ENCODE measurements around the gene USHBP1.
"Not testable (repeated sequence)": the region's sequence is repeated elsewhere in the genome, so short reads cannot be mapped to it uniquely, and the experiment has no call there.

USHBP1 gene

DNA sequence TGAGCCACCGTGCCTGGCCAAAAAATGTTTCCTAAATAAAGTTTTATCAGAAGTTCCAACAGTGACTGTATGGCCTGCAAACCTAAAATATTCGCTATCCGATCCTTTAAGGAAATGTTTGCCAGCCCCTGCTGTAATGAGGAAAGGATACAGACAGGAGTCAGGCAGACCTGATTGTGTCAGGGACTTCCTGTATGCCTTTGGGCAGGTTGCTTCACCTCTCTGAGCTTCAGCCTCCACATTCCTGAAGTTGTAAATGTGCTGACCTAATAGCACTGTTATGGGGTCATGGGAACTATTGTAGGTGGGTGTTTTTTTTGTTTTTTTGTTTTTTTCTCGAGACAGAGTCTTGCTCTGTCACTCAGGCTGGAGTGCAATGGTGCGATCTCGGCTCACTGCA, 32.4 kb upstream of the USHBP1 start:
- in situ Hi-C loops (cut with MboI; ENCODE audit: low sequenced_read_pairs), result no loop called here

DNA sequence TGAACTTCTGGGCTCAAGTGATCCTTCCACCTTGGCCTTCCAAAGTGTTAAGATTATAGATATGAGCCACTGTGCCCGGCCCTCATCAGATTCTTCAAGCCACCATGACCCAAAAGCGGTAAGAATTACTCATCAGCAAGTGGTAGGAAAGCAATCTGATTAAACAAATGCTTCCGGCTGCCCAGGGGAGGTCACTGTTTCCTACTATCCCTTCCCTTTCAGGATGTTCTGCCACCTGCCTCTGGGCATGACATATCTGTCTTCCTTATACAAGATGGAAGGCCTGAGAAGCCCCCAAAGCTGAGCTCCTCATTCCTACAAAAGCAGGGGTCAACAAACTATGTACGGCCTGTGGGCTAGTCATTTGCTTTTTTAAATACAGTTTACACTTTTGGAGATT, 31.7 kb upstream of the USHBP1 start:
- in situ Hi-C loops (cut with MboI; ENCODE audit: low sequenced_read_pairs), result no loop called here

DNA sequence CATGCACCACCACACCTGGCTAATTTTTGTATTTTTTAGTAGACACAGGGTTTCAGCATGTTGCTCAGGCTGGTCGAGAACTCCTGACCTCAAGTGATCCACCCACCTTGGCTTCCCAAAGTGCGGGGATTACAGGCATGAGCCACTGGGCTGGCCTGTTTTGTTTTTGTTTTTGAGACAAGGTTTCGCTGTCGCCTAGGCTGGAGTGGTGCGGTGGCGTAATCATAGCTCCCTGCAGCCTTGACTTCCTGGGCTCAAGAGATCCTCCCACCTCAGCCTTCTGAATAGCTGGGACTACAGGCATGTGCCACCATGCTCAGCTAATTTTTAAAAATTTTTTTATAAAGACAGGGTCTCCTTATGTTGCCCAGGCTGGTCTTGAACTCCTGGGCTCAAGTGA, 31.0 kb upstream of the USHBP1 start:
- in situ Hi-C loops (cut with MboI; ENCODE audit: low sequenced_read_pairs), result not testable (repeated sequence)

DNA sequence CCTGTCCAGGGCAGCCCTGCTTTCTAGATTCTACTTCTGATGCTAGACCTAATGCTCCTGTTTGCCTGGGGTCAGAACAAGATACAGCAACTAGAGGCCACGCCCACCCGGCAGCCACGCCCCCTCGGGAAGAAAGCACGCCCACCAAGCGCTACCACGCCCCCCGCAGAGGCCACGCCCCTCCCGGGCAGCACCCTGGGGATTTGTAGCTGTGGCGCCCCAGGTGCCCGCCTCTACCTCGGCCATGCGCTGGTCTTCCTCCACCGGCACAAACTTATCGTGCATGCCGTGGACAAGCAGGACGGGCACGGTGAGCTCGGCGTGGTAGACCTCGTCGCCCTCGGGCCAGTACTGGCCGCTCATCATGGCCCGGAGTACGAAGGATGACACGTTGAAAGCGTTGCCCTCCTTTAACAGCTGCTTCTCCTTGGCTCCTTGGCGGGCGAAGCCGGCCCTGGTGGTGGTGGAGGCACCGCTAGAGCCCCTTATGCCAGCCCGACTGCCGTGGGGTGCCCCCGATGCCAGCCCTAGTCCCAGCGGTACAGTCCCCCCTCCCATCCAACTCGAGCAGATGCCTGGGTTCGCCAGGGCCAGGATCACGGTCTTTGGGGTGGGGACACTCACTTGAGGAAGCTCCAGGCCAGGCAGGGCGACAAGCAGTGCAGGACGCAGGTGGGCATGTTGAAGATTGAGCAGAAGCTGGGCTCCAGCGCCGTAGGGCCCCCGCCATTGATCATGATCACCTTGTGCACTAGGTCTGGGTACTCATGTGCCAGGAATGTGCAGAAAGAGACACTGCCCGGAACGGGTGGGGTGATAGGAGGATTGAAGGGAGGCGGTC, 29.7 kb upstream of the USHBP1 start:
- in situ Hi-C loops (cut with MboI; ENCODE audit: low sequenced_read_pairs), result no loop called here

DNA sequence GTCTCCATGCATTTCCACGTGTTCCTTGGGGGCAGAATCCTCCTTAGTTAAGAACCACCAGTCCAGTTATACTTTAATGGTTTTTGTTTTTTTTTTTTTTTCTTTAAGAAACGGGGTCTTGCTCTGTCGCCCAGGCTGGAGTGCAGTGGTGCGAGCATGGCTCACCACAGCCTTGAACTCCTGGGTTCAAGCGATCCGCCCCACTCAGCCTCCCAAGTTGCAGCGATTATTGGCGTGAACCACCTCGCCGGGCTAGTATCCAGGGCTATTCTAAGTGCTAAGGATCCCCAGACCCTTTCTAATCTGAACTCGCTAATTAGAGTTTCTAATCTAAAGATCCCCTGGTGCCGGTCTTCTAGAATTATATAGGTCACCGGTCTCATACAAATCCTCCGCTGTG, 29.1 kb upstream of the USHBP1 start:
- in situ Hi-C loops (cut with MboI; ENCODE audit: low sequenced_read_pairs), result no loop called here

DNA sequence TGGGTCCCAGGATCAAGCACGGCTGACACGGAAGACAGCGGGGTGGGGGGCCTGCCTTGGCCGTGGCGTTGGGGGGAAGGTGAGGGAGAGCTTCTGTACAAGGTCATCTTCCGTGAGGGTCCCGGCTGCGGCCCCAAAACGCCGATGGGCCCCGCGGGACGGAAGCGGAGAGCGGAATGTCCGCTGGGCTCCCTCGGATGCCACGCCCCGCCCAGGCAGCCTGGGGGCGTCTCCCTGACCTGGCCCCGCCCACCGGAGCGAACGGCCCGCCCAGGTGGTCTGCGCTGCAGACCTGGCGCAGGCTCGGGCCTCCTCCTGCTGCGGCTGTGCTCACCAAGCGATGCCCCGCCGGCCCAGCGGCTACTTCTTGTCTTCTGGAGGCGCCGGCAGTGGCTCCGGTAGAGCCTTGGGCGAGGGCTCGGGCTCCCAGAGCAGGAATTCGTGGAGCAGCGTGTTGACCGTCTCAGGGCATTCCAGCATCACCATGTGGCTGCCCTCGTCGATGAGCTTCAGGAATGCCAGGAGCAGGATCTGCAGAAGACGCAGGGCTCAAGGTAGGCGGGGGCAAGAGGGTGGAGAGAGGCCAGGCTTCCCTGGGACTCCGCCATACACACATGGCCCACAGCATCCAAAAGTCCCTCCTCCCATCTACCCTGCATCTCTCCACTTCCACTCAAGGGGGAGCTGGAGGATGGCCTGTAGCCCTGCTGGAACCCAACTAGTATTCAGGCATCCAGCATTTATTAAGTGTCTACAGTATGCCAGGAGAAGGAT, 27.9 kb upstream of the USHBP1 start:
- in situ Hi-C loops (cut with MboI; ENCODE audit: low sequenced_read_pairs), result no loop called here

DNA sequence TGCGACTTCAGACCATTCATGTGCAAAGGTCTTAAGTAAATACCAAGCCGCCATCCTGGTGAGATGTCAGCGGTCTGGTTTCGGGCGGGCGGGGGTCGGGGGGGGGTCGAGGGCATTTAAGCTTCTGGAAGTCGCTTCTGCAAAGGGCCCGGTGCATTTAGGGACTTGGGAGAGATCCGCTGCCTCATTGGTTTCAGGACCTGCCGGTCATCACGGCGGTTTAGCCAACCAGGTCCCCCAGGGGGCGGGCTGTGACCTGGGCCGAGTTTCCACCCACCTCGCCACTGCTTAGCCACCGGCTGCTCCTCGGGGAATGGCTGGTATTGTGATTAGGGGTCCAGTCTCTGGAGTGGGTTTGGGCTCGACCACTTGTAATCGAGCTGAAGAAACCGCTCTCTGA, 24.9 kb upstream of the USHBP1 start:
- in situ Hi-C loops (cut with MboI; ENCODE audit: low sequenced_read_pairs), result loop anchor here (10.0 kb wide), 1 partner anchor 525 kb away; no protein-coding TSS in a partner anchor

DNA sequence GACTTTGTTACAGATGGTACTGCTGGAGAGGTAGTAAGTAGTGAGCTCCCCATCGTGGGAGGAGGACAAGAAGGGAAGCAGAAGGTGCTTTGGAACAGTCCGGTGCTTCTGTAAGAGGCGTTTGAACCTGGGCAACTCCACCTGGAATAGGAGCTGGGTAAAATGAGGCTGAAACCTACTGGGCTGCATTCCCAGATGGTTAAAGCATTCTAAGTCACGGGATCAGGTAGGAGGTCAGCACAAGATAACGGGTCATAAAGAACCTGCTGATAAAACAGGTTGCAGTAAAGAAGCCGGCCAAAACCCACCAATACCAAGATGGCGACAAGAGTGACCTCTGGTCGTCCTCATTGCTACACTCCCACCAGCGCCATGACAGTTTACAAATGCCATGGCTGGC, 22.2 kb upstream of the USHBP1 start:
- in situ Hi-C loops (cut with MboI; ENCODE audit: low sequenced_read_pairs), result loop anchor here (10.0 kb wide), 1 partner anchor 522 kb away; no protein-coding TSS in a partner anchor

DNA sequence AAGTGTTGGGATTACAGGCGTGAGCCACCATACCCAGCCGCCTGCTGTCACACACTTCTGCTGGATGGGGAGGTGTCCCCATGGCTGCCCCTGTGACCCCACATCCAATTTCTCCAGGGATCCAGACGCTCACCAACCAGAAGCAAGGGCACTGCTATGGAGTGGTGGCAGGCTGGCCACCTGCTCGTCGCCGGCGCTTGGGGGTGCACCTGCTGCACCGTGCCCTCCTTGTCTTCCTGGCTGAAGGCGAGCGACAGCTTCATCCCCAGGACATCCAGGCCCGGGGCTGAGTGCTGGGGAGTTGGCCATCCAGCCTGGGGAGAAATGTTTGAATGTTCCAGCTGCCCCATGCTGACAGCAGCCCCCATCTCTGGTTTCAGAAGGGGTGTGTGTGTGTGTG, 21.7 kb upstream of the USHBP1 start:
- in situ Hi-C loops (cut with MboI; ENCODE audit: low sequenced_read_pairs), result loop anchor here (10.0 kb wide), 1 partner anchor 521 kb away; no protein-coding TSS in a partner anchor

DNA sequence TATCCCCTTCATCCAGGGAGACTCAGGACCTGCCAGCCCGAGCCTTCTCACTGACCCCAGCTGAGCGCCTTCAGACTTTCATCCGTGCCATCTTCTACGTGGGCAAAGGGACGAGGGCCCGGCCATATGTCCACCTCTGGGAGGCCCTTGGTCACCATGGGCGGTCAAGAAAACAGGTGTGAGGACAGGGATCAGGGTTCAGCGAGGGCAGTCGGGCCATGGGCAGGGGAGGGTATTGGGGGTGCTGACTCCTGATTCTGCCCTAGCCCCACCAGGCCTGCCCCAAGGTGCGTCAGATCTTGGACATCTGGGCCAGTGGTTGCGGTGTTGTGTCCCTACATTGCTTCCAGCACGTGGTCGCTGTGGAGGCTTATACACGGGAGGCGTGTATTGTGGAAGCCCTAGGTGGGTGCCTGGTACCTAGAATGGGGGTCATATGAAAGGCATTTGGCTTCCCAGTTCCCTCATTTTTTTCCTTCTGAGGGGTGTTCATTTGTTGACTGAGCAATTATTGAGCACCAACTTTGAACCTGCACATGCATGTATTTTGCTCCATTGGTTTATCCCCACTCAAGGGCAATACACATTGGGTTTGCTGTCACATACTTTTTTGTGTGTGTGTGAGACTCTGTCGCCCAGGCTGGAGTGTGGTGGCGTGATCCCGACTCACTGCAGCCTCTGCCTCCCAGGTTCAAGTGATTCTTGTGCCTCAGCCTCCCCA, 21.0 kb upstream of the USHBP1 start:
- in situ Hi-C loops (cut with MboI; ENCODE audit: low sequenced_read_pairs), result loop anchor here (10.0 kb wide), 1 partner anchor 521 kb away; no protein-coding TSS in a partner anchor

DNA sequence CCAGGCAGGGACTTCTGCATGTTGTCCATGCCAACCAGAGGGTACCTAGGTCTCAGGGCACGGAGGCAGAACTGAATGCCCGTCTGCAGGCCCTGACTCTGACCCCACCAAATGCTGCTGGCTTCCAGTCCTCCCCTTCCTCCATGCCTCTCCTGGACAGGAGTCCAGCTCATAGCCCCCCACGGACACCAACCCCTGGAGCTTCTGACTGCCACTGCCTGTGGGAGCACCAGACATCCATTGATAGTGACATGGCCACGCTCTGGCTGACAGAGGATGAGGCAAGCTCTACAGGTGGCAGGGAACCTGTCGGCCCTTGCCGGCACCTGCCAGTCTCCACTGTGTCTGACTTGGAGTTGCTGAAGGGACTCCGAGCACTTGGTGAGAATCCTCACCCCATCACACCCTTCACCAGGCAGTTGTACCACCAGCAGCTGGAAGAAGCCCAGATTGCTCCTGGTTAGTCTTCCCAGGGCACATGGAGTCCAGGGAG, 19.0 kb upstream of the USHBP1 start:
- in situ Hi-C loops (cut with MboI; ENCODE audit: low sequenced_read_pairs), result loop anchor here (10.0 kb wide), 1 partner anchor 519 kb away; no protein-coding TSS in a partner anchor

DNA sequence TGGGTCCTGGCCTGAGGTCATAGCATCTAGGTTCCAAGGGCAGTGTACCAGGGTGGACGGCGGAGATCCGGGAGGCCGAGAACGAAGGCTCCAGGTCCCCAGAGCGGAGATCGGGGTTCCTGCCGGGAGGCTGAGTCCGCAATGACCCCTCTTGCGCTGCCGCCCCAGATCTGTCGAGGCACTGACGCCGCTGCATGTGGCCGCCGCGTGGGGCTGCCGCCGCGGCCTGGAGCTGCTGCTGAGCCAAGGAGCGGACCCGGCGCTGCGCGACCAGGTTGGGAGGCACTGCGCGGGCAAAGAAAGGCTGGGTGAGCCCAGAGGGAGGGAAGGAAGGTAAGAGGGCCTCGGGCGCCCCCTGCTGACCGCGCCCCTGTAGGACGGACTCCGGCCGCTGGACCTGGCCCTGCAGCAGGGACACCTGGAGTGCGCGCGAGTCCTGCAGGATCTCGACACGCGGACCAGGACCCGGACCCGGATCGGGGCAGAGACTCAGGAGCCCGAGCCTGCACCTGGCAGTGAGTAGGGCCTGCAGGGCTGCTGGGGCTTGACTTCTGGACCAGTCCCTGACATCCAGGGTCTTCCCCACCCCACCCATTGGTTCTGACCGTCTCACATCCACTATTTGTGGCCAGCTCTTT, 18.1 kb upstream of the USHBP1 start:
- in situ Hi-C loops (cut with MboI; ENCODE audit: low sequenced_read_pairs), result loop anchor here (10.0 kb wide), 1 partner anchor 518 kb away; no protein-coding TSS in a partner anchor

DNA sequence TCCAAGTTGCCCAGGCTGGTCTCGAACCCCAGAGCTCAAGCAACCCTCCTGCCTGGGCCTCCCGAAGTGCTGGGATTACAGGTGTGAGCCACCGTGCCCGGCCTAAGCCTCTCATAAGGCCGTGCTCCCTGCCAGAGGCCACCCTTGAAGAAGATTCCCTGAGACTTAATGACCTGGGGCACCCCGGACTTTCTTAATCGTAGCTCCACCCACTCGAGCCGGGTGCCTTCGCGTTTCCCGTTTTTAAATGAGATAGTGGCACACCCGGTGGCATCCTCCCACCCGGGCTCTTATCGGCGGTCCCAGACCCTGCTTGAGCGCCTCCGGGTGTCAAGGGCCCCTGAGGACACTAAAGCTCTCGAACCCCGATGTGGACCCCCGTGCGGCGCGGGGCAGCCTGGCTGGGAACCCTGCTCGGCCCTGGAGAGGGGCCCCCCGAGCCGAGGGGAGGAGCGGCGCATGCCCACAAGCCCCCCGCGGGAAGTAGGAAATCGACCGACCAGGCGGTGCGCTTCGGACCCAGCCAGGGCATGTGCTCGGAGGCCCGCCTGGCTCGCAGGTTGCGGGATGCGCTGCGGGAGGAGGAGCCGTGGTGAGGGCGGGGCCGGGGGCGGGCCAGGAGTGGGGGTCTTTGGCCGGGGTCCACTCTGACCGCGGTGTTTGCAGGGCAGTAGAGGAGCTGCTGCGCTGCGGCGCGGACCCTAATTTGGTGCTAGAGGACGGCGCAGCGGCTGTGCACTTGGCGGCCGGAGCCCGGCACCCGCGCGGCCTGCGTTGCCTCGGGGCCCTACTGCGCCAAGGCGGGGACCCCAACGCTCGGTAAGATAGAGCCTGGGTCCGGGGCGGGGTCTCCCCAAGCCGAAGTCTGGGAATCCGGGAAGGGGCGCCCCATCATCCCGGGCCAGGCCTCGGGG, 17.1 kb upstream of the USHBP1 start, which contains the start of gene ANKLE1:
Gene ANKLE1, plus strand, starts transcription at position 511 of the 914 bp plus-strand sequence. Its CDS starts 20 bp downstream, at position 531.
- in situ Hi-C loops (cut with MboI; ENCODE audit: low sequenced_read_pairs), result loop anchor here (10.0 kb wide), 1 partner anchor 517 kb away; no protein-coding TSS in a partner anchor

DNA sequence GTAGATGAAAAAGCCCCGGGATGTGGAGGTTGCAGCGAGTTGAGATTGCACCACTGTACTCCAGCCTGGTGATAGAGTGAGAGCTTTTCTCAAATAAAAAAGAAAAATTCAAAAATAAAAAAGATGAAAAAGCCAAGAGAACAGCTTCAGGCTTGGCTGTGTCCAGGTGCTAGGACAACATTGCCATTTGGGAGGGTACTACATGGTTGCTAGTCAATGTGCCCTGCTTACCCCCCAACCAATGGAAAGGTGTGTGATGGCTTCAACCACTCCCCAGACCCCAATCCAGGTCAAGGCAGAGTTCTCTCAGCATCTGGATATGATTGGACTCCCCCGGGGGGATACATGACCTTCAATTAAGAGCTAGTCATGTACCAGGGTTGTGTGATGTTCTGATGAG, 14.9 kb upstream of the USHBP1 start:
- in situ Hi-C loops (cut with MboI; ENCODE audit: low sequenced_read_pairs), result no loop called here

DNA sequence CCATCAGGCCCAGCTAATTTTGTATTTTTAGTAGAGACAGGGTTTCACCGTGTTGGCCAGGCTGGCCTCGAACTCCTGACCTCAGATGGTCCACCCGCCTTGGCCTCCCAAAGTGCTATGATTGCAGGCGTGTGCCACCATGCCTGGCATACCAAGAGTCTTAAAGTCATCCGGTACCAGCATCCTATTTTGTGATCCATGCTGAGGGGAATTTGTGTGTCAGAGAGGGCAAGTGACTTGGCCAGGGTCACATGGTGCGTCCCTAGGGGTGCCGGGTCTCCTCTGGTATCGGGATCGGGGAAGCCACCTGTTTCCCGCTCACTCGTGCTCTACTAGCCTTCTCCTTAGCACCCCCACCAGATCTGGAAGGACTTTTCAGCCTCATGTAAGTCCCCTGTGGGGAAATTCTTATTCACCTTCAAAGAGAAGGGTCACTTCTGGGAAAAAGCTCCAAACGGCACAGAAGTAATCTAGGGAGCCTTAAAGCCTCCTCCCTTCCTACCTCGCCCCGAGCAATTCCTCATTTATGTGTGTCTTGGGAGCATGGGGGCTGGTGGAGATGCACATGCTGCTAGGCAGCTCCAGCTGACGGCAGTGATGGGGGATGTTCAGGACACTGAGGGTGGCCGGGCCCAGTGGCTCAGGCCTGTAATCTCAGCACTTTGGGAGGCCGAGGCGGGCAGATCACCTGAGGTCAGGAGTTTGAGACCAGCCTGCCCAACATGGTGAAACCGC, 11.1 kb upstream of the USHBP1 start:
- in situ Hi-C loops (cut with MboI; ENCODE audit: low sequenced_read_pairs), result no loop called here

DNA sequence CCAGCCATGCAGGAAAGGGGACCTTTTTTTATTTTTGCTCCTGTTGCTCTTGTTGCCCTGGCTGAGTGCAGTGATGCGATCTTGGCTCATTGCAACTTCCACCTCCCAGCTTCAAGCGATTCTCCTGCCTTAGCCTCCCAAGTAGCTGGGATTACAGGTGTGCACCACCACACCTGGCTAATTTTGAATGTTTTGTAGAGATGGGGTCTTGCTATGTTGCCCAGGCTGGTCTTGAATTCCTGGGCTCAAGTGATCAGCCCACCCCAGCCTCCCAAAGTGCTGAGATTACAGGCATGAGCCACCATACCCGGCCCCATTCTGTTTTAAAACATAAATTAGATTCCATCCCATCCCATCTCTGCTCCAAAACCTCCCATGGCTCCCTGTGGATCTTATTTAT, 10.3 kb upstream of the USHBP1 start:
- in situ Hi-C loops (cut with MboI; ENCODE audit: low sequenced_read_pairs), result not testable (repeated sequence)

DNA sequence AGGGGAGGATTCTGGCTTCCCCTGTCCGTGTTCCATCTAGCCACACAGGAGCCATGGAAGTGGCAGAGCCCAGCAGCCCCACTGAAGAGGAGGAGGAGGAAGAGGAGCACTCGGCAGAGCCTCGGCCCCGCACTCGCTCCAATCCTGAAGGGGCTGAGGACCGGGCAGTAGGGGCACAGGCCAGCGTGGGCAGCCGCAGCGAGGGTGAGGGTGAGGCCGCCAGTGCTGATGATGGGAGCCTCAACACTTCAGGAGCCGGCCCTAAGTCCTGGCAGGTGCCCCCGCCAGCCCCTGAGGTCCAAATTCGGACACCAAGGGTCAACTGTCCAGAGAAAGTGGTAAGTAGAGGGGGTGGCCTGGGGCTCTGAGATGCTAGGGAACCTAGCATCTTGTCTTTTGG, 4.2 kb upstream of the USHBP1 start:
- in situ Hi-C loops (cut with MboI; ENCODE audit: low sequenced_read_pairs), result no loop called here

DNA sequence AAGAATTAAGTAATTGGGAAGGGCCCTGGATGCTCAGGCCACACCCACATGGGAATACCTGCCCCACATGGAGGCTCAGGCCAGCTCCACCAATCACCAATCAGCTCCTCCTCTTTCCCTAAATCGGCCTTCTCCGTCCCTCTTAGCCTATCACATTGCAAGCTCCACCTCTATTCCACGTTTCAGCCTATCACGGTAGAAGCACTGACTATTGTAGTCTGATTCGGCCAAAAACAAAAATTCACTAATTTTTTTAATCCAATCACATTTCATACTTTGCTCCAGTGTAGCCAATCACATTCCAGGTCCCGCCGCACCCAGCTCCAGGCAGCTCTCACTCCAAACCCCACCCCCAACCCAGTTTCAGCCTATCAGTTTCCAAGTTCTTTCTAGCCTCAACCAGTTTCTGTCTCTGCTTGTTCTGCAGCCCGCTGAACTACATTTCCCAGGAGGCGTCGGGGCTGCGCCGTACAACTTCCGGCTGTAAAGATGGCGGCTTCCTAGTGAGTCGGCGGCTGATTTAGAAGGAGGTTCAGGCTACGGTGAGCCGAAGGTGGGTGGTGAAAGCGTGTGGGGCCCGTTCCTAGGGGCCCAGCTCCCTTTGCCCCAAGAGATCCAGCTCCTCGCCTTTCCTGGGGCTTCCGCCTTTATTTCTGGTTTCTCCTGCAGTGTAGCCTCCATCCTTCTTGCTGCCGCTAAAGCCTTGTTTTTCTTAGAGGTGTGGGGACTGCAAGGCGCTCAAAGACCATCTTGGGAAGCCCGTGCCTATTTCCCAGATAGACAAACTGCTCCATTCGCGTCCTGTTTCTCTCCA, 2.6 kb upstream of the USHBP1 start, which contains the start of gene BABAM1:
Gene BABAM1, plus strand, starts transcription at position 469 of the 814 bp plus-strand sequence. CDS start 1,364 bp downstream, outside the sequence.
- in situ Hi-C loops (cut with MboI; ENCODE audit: low sequenced_read_pairs), result no loop called here

All from HL-60/S4 treated with phorbol 12-myristate 13-acetate at 8.2 ng/mL for 4 days and 3 days (cell line).